NCI-H2107 treated with DMSO at 0.1 percent for 48 hours (cell line): ENCODE data around the gene PNLDC1.
A peak's percentile ranks its signal among the peaks of the same experiment; 100 is the strongest.
"Not testable (repeated sequence)": the region's sequence is repeated elsewhere in the genome, so short reads cannot be mapped to it uniquely, and the experiment has no call there.

Experiments used
- DNase-seq: peaks from one replicate; lab custom pipeline; 2025; ENCODE audit not compliant: unreplicated experiment; lab: John Stamatoyannopoulos, UW

The PNLDC1 gene

GRCh38 chr6:159844737-159845645 lies 44.9 kb downstream of the PNLDC1 start:
- DNase-seq = peak; percentile 85

GRCh38 chr6:159848552-159848951 lies 48.5 kb downstream of the PNLDC1 start:
- DNase-seq = not testable (repeated sequence)

- not testable (repeated sequence) for DNase-seq
These were observed 49.8 kb downstream of the PNLDC1 start for GRCh38 chr6:159849851-159850250.

GRCh38 chr6:159852877-159853276 lies 52.8 kb downstream of the PNLDC1 start:
- DNase-seq = peak; percentile 46

- DNase-seq = no peak
These were observed 53.7 kb downstream of the PNLDC1 start for GRCh38 chr6:159853754-159854153.

- no peak for DNase-seq
These were observed 54.9 kb downstream of the PNLDC1 start for GRCh38 chr6:159854959-159855358.

GRCh38 chr6:159858259-159858658 lies 58.2 kb downstream of the PNLDC1 start:
- DNase-seq = no peak

GRCh38 chr6:159860482-159860881 lies 60.4 kb downstream of the PNLDC1 start:
- DNase-seq = no peak

- no peak for DNase-seq
These were observed 62.0 kb downstream of the PNLDC1 start for GRCh38 chr6:159862103-159862502.

- DNase-seq = peak; percentile 58
These were observed 63.3 kb downstream of the PNLDC1 start for GRCh38 chr6:159863341-159863740.

- no peak for DNase-seq
These were observed 65.3 kb downstream of the PNLDC1 start for GRCh38 chr6:159865226-159865920.

- no peak for DNase-seq
These were observed 66.5 kb downstream of the PNLDC1 start for GRCh38 chr6:159866286-159867247.
